Stimulated activated CD4-positive, alpha-beta T cell treated with anti-CD3 and anti-CD28 coated beads, Interleukin-4, amount 100 ng/mL, for 48 hours (primary cell): ENCODE data around the gene SPRR2B.
"Not testable (repeated sequence)": the region's sequence is repeated elsewhere in the genome, so short reads cannot be mapped to it uniquely, and the experiment has no call there.

Source experiments
- DNase-seq, 2 donors: peaks; one replicate each; pipeline ENCODE4 v3.0.0-alpha.2; 2020; ENCODE audit warnings: low read depth in 2 of 2

Gene SPRR2B

GRCh38 chr1:153032677-153033308, 38.6 kb downstream of the SPRR2B start:
- DNase-seq, result no peak

DNA sequence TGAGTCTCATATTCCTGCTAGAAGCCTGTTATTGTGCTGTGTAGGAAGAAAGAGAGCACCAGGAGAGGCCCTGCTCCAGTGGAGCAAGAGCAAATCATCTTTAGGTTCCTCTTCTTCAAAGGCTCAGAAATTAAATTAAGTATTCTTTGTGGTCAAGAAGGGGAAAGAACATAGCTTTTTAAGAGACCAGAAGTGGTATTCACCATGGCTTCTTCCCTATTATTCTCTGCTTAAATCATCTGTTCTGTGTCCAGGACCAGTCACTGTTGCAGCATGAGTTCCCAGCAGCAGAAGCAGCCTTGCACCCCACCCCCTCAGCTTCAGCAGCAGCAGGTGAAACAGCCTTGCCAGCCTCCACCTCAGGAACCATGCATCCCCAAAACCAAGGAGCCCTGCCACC, 39.3 kb downstream of the SPRR2B start:
- DNase-seq, result no peak

DNA sequence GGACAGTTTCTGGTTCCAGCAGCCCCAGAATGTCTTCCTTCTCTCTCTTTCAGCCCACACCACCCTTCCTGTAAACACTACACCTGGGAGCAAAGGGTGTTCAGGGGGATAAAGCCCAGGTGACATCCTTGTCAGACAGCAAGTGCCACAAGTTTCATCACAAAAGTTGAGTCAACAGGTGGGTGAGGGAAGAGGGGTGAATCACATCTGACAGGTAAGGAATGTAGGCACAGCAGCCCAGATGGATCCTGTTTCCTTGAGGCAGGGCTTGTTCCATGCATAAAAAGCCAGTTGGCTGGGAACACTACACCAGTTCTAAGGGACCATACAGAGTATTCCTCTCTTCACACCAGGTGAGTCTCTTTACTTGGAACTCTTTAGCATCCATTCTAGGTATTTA, 40.5 kb downstream of the SPRR2B start, which contains the start of gene SPRR1B:
Gene SPRR1B (plus strand): TSS at position 309 of the 400 bp plus-strand sequence. CDS start 1,143 bp downstream, outside the sequence.
- DNase-seq, result no peak

GRCh38 chr1:153028766-153029165, 42.6 kb downstream of the SPRR2B start:
- DNase-seq, result no peak

GRCh38 chr1:153025797-153026196, 45.6 kb downstream of the SPRR2B start:
- no peak for DNase-seq

DNA sequence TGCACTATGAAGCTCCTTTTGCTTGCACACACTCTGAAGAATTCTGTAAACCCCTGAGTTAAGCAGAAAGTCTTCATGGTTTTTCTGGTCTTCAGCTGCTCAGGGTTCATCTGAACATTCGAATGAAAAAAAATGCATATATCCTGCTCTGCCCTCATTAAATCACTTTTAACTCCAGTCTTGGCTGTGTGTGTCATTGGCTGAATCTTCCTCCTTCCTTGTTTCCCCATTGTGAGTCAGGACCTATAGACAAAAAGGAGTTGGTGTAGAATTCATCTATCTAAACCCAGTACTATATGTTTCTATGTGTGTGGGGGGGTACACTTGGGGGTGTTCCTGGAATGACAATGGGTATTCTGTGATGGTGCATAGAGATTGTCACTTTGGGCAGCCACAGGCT, 47.0 kb downstream of the SPRR2B start:
- no peak for DNase-seq

- DNase-seq, result no peak
Measured at GRCh38 chr1:153023109-153023508, 48.3 kb downstream of the SPRR2B start.

DNA sequence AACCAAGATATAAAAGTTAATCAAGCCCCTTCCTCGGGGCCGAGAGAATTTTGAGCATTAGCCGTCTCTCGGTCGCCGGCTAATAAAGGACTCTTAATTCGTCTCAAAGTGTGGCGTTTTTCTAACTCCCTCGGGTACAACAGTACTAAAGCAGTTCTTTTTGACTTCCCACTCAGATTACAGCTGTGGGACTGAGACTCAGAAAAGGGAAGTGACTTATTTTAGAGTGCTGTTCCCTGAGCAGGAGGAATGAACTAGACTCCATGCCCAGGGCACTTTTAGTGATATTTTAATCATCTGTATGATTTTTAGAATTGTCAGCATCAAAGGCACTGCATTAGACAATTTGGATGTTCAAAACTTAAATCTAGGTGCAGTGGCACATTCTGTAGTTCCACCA, 49.1 kb downstream of the SPRR2B start:
- not testable (repeated sequence) for DNase-seq

DNA sequence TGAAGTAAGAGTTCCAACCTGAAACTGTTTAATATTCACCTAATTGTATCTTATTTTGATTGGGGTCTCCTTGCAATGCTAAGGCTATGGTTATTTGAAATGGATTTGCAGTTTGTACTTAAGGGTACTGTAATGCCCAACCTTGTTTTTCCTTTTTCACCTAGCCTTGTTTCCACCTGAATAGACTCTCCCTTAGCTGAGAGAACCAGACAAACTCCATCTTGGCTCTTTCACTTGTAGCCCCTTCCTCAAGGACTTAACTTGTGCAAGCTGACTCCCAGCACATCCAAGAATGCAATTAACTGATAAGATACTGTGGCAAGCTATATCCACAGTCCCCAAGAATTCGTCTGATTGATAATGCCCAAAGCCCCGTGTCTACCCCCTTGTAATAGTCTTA, 49.6 kb downstream of the SPRR2B start:
- DNase-seq, result not testable (repeated sequence)
